ENCODE data around the gene PIK3R4.

The PIK3R4 gene

DNA sequence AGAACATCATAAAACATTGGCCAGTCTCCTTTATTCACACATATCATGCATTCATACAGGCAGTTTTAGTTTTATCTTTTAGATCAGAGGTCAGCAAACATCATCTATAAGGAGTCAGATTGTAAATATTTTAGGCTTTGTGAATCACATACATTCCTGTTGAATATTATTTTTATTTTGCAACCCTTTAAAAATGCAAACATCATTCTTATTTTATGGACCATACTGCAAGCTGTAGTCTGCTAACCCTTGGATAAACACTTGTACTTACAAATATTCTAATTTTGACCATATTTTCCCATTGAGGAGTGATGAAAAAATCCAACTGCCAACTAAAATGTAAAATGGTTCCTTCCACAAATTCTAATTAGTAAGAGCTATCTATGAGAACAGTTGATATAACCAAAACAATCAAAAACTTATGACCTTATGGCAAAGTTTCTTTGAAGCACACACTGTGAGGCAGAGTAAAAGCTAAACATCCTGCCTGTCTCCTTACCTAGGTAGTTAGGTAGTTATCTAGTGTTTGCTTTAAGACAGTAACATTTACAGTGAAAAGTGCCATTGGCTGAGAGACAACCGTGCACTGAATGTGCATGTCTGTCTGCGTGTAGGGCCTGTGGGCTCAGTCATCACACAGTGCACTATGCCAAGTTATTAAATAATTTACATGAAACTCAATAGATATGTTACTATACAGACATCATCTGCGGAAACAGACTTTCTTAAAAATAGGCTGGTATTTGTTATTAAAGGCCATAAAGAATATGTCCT is 57.7 kb downstream of the PIK3R4 start:
- no peak for DNase-seq (ENCODE audit: low read depth in 1 of 2, low spot score in 1 of 2)

DNA sequence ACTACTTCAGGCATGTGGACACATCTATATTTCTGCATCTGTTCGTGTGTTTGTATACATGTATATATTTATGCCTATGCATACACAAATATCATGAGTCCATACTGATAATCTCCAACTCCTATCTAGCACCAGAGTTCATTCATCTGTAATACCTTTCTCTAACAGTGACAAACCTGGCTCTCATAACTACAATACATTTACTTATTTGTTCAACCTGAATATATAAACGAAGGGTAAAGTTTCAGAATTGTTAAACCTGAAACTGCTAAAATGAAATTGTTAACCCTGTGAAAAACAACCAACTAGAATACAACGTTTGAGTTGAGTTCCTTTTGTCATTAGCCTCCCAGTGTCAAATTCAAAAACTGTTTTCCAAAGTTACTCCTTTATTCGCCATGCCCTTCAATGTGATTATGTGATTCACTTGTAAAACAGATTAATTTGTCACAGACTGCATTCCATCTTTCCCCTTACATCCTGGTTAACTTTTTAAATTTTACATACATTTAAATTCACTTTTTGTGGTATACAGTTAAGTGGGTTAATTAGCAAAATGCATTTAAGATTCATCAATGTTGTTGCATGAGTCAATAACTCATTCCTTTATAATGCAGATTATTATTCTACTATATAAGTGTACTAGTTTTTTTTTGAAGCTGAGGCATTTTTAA is 58.5 kb downstream of the PIK3R4 start:
- DNase-seq (ENCODE audit: low read depth in 1 of 2, low spot score in 1 of 2): no peak

DNA sequence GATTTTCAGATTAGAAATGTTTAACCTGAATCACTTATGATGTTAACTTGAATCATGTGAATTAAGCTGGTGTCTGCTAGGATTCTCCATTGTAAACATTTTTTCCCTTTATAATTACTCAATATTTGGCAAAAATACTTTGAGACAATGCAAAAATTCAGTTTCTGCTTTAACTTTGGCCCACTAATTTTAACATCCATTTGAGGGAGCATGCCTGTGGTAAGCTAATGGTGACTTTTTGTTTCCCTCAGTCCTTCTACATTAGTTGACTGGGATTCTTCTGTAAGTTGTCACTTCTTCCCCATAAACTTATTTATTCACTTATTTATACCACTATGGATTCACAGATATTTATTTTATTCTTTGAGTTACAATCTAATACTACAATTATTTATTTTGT is 59.3 kb downstream of the PIK3R4 start:
- no peak for DNase-seq (ENCODE audit: low read depth in 1 of 2, low spot score in 1 of 2)

DNA sequence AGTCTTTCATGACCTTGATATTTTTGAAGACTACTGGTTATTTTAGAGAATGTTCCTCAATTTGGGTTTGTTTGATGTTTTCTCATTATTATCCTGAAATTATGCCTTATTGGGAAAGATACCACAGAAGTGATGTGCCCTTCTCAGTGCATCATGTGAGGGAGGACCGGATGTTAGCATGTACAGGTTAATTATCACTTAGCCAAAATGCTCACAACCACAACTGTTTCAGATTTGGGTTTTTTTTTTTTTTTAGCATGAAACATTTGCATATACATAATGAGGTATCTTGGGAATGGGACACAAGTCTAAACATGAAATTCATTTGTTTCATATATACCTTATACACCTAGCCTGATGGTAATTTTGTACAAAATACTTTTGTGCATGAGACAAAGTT is 59.8 kb downstream of the PIK3R4 start:
- DNase-seq (ENCODE audit: low read depth in 1 of 2, low spot score in 1 of 2): no peak

DNA sequence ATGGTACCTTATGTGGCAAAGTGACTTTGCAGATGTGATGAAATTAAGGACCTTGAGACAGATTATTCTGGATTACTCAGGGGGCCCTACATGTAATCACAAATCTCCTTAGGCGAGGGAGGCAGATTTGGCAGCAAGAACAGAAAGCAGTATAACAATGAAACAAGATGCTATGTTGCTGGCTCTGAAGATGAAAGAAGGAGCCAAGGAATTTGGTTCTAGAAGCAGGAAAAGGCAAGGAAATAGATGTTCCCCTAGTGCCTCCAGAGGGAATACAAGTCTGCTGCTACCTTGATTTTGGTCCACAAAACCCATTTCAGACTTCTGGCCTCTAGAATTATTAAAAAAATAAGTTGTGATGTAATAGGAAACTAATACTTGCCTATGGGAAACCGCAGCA is 64.5 kb downstream of the PIK3R4 start:
- DNase-seq (ENCODE audit: low read depth in 1 of 2, low spot score in 1 of 2): no peak

DNA sequence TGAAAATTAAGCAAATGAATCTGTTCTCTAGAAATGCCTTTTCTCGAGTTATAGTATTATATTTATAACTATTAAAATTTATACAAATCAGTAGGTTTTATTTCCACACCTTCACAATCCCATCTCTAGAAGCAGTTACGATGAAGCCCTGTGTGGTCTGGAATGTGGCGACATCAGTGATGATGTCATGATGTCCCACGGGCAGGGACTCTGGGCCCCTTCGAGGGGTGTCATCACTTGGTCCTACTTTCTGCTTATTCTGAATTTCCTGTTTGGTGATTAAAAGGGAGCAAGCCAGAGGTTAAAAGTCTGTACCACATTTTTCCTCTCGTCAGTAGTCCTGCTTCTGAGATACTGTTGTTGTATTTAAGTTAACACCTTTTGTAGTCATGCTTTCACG is 67.4 kb downstream of the PIK3R4 start:
- no peak for DNase-seq (ENCODE audit: low read depth in 1 of 2, low spot score in 1 of 2)

DNA sequence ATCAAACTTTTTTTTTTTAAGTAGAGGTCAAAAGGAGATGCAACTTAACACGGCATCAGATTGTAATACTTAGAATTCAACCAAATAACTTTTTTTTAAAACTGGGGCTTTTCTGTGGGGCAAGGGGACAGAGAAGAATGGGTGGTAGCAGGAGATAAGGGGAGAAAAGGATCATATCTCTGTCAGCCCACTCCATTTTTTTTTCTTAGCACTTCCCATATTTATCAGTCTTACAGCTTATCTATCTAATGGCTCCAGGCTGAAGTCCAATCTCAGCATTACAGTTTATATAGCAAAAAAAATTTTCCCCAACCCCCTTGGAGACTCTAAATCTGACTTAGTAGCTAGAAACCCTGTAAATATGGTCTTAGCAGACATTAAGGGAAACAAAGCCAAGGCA is 69.3 kb downstream of the PIK3R4 start:
- no peak for DNase-seq (ENCODE audit: low read depth in 1 of 2, low spot score in 1 of 2)

DNA sequence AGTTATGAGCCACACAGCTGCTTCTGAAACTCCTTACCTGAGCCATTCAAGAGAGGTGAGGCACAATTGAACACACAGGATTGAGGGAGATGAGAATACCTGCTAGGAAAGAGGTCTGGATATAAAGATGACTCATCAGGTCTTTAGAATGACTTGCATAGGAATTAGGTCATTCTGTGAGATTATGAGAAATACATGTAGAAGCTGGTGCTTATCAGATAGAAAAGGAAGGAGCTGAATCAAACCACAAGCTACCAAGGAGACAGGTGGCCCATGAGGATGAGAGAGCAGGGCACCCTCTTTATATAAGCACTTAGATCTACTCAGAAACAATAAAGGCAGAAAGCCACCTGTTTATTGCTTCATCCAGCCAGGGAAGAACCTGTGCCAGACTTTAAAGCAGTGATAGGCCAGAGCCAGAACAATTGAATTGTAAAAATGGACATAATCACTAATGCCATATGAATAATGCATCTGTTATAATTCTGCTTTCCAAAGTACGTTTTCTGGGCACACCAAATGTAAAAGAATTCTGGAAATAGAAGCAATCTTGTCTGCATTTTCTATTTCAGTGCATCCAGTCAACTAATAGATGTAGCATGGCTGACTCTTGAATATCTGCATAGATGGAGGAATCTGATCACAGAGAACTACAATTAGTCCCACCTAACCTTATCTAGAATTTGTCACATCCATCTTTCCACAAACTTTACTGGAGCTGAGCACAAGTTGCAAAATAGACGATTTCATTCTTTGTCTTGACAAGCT is 74.9 kb downstream of the PIK3R4 start:
- DNase-seq (ENCODE audit: low read depth in 1 of 2, low spot score in 1 of 2): no peak

DNA sequence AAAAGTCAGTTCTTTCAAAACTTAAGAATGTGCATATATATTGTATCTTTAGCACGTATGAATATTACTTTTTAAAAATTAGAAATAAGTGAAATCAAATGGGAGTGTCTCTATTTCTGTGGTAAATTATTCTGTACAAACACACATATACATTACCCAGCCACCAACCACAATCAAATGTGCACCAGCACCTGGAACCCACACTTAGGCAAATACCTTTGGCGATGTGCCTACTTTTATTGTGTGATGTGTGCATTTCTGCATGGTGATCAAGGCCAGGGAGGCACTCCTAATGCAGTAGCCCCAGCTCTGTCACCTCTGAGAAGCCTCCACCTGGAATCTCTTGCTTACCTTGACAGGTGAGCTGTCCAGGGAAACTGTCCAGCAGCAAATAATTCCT is 76.9 kb downstream of the PIK3R4 start:
- DNase-seq (ENCODE audit: low read depth in 1 of 2, low spot score in 1 of 2): no peak

DNA sequence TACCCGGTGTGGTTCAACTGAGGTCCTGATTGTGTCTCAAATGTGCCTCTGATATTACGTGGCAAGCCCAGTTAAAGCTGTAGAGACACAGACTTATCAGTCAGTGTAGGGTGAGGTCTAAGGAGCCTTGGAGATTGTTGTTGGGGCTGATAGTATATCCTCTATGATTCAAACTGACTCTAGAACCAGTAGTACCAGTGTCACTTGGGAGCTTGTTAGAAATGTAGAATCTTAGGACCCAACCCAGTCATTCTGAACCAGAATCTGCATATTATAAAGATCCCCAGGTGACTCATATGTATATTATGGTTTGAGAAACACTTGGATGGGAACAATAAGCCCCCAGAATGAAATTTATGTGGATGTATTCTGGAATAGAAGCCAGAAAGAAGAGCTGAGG is 83.5 kb downstream of the PIK3R4 start:
- DNase-seq (ENCODE audit: low read depth in 1 of 2, low spot score in 1 of 2): no peak

DNA sequence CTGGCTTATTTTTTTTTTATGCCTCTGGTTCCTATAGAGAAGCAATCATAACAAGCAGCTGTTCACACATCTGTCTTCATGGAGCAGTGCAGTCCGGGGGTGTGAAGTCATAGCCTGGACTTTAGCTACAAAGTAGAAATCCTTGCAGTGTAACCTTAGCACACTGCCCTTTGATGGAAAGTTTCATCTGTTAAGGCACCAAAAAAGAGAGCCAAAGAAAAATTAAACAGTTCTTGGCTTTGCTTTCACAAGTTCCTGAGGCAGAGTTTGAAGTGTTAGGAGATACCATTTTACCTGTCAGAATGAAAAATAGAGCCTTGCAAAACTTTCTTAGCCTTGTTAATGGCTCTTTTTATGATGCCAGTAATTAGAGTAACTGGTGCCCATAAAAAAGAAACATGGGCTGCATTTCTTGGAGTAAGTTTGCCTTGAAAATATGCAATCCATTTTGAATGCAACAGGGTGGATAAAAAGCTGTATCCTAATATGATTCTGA is 84.1 kb downstream of the PIK3R4 start:
- no peak for DNase-seq (ENCODE audit: low read depth in 1 of 2, low spot score in 1 of 2)

DNA sequence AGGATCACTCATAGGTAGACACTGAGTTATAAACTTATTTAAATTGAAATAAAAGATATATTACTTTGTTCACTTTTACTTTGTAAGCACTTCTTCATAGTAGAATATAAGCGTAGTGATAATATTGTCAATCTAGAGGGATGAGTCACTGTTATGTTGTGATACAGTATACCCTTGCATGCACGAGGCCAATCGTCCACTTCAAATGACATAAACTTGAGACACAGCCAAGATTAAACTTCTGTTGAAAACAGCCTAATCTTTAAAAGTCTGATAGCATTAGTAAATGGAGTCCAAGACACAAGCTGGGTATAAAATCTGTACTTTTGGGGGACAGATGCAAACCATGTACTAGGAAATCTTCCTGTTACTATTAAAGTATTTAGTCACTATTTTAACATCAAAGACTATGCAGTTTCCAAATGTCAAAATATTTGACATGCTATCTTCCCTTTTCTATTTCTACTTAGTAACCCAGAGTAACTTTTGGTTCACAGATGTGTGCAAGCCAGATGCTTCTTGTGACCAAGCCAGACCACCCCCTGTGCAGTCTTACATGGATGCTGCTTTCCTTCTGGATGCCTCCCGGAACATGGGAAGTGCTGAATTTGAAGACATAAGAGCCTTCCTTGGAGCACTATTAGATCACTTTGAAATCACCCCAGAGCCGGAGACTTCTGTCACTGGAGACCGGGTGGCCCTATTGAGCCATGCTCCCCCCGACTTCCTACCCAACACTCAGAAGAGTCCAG is 85.3 kb downstream of the PIK3R4 start:
- DNase-seq (ENCODE audit: low read depth in 1 of 2, low spot score in 1 of 2): no peak

DNA sequence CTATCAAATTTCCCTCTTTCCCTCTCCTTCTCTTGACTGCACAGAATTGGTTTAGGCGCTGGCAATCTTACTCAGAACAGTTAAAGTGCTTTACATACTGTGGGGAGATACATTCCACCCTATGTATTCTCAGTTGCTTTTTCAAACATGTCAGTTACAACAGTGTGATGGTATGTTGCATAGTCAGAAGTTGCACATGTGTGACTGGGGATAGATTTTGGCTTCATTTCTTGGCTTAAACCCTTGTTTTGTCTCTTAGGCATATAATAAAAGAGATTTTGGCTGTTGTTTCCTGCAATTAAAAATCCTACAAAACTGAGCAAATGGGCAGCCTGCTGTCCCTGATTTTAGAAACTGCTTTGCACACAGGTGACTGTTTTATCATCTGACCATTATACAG is 86.7 kb downstream of the PIK3R4 start:
- no peak for DNase-seq (ENCODE audit: low read depth in 1 of 2, low spot score in 1 of 2)

DNA sequence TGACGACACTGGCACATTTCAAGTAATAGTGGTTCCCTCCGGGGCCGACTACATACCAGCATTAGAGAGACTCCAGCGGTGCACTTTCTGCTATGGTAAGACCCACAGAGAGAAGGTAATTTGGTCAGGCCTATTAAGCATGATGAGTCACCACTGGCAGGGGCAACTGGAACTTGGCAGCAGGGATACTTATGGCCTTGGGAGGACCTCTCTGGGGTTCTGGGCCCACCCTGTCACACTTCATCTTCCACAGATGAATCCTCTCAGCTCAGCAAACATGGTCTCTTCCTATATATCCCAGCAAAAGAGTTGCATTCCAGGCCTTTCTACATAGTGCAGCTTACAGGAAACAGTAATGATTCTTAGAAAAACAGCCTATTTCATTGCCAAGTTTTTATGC is 88.0 kb downstream of the PIK3R4 start:
- no peak for DNase-seq (ENCODE audit: low read depth in 1 of 2, low spot score in 1 of 2)

DNA sequence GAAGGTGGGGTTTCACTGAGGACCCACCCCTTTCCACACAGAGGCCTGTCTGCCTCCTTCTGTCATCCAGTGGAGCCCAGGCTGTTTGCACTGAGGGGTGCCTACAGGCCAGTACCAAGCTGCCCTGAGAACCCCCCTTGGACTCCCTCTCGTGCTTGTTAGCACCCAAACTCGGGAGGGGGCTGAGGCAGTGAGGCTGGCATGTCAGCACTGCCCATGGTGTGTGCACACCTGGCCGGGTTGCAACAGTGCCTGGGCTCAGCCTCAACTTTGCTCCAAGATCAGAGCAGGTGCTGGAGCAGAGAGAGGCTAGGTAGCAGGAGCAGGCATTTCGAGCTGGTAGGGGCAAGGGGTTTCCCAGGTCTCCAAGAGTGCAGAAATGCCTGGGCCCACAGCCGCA is 90.0 kb downstream of the PIK3R4 start:
- no peak for DNase-seq (ENCODE audit: low read depth in 1 of 2, low spot score in 1 of 2)

DNA sequence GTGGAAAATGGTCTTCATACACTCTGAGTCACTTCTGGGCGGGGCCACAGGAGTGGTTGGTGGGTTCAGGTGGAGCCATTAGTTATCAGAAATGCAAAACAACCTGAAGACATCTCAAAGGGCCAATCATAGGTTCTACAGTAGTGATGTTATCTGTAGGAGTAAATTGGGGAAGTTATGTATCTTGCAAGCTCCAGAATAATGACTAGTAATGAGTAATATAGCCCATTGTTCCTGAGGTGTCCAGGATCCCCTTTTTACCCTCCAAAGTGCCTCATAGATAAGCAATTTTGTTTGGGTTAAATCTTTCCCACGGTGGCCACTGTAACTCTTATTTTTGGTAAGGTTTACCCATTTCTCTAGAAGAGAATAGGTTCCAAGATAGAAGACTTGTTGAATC is 91.7 kb downstream of the PIK3R4 start:
- no peak for DNase-seq (ENCODE audit: low read depth in 1 of 2, low spot score in 1 of 2)

DNA sequence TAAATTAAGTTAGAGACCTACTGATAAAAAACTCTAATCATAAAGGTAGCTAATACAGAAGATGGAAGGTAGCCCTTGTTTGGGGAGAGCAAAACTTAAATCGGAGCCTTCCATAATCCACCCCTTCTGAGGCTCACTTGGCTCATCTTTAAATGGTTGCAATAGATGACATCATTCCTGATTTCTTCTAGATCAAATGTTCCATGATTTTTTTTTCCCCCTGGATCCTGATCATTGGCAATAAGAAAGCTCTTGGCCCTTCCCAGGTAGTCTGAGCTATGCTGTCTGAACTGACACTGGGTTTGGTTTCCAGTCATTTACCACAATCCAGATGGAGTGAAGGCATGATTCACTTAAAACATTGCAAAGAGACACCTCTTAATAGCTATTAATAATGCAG is 92.5 kb downstream of the PIK3R4 start:
- no peak for DNase-seq (ENCODE audit: low read depth in 1 of 2, low spot score in 1 of 2)

DNA sequence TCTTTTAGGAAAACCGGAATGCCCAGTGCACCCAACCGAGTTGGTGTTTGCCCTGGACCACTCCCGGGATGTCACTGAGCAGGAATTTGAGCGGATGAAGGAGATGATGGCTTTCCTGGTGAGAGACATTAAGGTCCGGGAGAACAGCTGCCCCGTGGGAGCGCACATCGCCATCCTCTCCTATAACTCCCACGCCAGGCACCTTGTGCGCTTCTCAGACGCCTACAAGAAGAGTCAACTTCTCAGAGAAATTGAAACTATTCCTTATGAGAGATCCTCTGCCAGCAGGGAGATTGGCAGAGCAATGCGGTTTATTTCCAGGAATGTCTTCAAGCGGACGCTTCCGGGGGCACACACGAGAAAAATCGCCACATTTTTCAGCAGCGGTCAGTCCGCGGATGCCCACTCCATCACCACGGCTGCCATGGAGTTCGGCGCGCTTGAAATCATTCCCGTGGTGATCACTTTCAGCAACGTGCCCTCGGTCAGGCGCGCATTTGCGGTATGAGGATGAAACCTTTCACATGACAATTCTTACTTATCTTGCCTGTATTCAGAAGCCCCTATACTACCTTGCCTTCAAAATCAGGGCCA is 97.5 kb downstream of the PIK3R4 start:
- DNase-seq (ENCODE audit: low read depth in 1 of 2, low spot score in 1 of 2): no peak

DNA sequence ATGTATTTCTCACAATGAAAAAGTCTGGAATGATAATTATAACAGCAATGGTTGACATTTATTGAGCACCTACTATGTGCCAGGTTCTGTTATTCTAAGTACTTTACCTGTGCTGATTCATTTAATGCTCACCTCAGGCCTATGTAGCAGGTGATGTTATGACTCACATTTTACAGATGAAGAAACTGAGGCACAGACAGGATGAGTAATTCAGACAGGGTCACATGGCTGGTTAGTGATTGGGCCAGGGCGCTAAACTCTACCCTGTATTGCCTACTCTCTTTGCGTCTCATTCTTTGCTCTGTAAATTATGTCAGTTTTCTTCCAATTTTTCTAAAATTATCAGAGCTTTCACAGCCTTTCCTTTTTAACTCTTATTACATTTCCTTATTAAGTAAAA is 98.3 kb downstream of the PIK3R4 start:
- no peak for DNase-seq (ENCODE audit: low read depth in 1 of 2, low spot score in 1 of 2)

DNA sequence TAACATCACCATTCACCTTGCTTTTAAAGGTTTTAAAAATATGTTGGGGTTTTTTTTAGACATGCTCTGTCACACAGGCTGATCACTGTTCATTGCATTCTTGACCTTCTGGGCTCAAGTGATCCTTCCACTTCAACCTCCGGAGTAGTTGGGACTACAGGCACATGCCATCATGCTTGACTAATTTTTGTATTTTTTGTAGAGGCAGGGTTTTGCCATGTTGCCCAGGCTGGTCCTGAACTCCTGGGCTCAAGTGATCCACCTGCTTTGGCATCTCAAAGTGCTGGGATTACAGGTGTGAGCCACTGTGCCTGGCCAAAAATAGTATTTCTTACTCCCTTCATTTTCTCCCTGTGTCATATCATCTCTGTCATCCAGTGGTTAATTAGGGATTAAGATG is 101.4 kb downstream of the PIK3R4 start:
- no peak for DNase-seq (ENCODE audit: low read depth in 1 of 2, low spot score in 1 of 2)

DNA sequence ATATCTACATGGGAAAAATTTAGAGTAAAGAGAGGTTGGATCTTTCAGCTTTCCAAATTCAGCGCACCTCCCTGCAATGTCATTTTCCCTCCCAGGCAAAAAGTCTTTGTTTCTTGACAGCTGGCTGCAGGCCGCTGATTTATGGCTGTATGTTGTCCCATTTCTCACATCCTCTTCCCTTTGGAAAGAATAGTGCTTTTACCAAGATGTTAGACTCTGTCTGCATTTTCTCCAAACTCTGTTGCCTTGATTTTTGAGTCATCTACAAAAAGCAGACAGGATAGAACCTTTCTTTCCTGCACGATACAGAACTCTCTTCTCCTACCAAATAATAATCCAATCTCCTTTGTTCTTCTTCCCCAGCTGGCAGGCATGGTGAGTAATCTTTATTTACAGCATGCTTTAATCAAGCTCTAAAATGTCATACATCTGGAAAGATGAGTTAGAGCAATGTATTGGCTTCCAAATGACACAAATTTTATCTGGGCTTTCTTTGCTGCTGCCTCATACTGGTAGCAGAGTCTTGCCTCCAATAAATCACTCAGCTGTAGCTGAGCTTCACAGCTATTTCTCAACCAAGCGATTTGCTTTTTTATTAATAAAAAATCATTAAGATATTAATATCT is 101.9 kb downstream of the PIK3R4 start:
- DNase-seq (ENCODE audit: low read depth in 1 of 2, low spot score in 1 of 2): no peak
